ENCODE measurements around the gene C1orf226. TPM values are rescaled to one million over a fixed set of nuclear protein-coding genes. Genes with fewer than 3 reads are reported as not detected.

The C1orf226 gene
- total and polyA plus RNA-seq, 4 donors, result 2.1 to 7.9 (median 2.4) TPM

DNA sequence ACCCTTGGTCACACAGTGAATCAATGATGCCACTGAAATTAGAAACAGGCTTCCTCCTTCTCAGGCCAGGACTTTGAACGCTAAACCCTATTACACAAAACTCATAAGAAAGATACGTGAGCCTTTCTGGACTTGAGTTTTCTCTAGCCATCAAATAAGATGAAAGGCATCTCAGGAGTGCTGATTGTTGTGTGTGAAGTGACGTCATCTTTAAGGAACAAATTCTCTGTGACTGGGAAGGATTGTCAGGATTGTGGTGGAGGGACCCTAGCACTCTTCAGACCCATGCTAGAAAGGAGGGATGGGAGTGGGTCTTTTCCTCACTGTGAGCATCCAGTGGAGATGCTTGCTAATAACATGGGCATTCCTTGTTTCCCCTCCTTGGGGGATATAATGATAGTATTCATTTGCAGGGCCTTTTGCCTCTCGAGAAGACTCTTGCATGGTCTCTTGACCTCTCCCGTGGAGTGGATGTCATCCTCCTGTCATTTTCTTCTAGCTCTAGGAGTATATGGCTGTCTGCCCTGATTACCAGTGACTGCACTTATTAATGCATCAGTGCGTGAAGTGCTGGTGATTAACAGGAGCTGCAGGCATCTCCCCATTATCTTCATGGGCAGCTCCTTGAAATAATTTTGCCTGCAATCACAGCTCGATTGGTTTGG, 44.8 kb upstream of the C1orf226 start:
- DNase-seq (no peak), ATAC-seq (ENCODE audit: insufficient read depth, low FRiP score) (no peak)
- TF ChIP-seq, protein P1, sequence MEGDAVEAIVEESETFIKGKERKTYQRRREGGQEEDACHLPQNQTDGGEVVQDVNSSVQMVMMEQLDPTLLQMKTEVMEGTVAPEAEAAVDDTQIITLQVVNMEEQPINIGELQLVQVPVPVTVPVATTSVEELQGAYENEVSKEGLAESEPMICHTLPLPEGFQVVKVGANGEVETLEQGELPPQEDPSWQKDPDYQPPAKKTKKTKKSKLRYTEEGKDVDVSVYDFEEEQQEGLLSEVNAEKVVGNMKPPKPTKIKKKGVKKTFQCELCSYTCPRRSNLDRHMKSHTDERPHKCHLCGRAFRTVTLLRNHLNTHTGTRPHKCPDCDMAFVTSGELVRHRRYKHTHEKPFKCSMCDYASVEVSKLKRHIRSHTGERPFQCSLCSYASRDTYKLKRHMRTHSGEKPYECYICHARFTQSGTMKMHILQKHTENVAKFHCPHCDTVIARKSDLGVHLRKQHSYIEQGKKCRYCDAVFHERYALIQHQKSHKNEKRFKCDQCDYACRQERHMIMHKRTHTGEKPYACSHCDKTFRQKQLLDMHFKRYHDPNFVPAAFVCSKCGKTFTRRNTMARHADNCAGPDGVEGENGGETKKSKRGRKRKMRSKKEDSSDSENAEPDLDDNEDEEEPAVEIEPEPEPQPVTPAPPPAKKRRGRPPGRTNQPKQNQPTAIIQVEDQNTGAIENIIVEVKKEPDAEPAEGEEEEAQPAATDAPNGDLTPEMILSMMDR (IDR thresholded peaks at IDR 0.05; ENCODE audit: control extremely low read depth, extremely low read depth), result no peak
- 83 to 91% methylated on average over 7 of the region's 7 CpGs for WGBS, 2 donors
- H3K4me3 ChIP-seq, result no peak overlapping the region
- no peak overlapping the region for H3K27ac ChIP-seq (ENCODE audit: low read depth in 1 of 2, low read length in 1 of 2)
- H3K9ac ChIP-seq (ENCODE audit: insufficient read depth in 1 of 2, low read length in 2 of 2), result no peak overlapping the region
- H3K36me3 ChIP-seq (ENCODE audit: control insufficient read depth in 4 of 4, insufficient read depth in 4 of 4, low read length in 4 of 4), result no peaks in the 10 kb centered on the region
- H3K4me1 ChIP-seq (ENCODE audit: control insufficient read depth in 5 of 5, insufficient read depth in 5 of 5, low read length in 5 of 5), result peaks cover 0 to 2% (median 0%) of the 10 kb centered on the region in 5 donors
- no peaks in the 10 kb centered on the region for H3K27me3 ChIP-seq (ENCODE audit: control insufficient read depth in 3 of 3, insufficient read depth in 3 of 3, low read length in 2 of 3)
- H3K9me3 ChIP-seq (ENCODE audit: control insufficient read depth in 4 of 4, insufficient read depth in 3 of 4, low read length in 3 of 4), result no peaks in the 10 kb centered on the region

DNA sequence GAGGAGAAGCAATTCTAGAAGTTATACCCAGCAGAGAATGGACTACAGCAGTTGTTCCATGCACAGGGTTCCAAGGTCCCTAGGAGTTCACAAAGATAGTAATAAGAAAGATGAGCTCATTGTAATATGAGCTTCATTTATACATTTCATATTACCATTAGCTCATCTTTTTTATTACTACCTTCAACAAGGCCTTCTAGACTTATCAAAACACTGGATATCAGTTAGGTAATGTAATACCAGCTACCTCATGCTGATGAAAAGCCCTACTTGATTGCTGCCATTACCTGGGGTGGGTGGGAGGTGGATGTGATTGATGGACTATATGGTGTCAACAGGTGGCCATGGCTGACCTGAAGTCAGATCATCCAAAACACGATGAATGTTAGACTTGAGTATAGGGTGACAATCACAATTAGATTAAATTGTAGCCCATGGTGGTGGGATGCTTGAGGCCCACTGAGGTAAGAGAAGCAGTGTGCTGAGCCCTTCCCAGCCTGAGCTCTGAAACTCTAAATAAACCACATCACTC, 39.0 kb upstream of the C1orf226 start:
- Histone ChIP-seq H3K36me3 (ENCODE audit: control insufficient read depth in 4 of 4, insufficient read depth in 4 of 4, low read length in 4 of 4) (no peaks in the 10 kb centered on the region), H3K4me1 (ENCODE audit: control insufficient read depth in 5 of 5, insufficient read depth in 5 of 5, low read length in 5 of 5) (no peaks in the 10 kb centered on the region), H3K4me3 (no peak overlapping the region), H3K9ac (ENCODE audit: insufficient read depth in 1 of 2, low read length in 2 of 2) (no peak overlapping the region), H3K27me3 (ENCODE audit: control insufficient read depth in 3 of 3, insufficient read depth in 3 of 3, low read length in 2 of 3) (no peaks in the 10 kb centered on the region), H3K9me3 (ENCODE audit: control insufficient read depth in 4 of 4, insufficient read depth in 3 of 4, low read length in 3 of 4) (no peaks in the 10 kb centered on the region), H3K27ac (ENCODE audit: low read depth in 1 of 2, low read length in 1 of 2) (no peak overlapping the region)
- WGBS, 2 donors, result 91 to 94% methylated on average over 1 of the region's 1 CpG
- ATAC-seq (ENCODE audit: insufficient read depth, low FRiP score) (no peak), DNase-seq (no peak)
- TF ChIP-seq, protein P1 (IDR thresholded peaks at IDR 0.05; ENCODE audit: control extremely low read depth, extremely low read depth), result no peak

DNA sequence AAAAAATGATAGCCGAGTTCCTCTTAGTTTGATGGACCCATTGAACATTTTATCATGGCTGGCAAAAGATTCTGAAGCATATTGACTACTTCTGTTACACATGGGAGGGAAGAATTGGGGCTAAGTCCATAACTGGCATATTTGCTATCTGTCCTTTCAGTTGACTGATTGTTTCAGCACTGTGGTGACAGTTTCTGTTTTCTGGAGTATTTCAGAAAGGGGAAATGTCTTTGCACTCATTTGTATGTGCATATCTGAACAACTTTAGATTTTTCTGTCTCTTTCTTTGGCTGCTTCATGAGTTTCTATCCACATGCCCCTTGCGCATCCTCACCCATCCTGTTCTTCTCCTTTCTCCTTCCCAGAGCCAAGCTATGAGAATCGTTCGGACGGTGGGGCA, 38.1 kb upstream of the C1orf226 start:
- no peaks in the 10 kb centered on the region for H3K27me3 ChIP-seq (ENCODE audit: control insufficient read depth in 3 of 3, insufficient read depth in 3 of 3, low read length in 2 of 3)
- no peak for ATAC-seq (ENCODE audit: insufficient read depth, low FRiP score)
- H3K36me3 ChIP-seq (ENCODE audit: control insufficient read depth in 4 of 4, insufficient read depth in 4 of 4, low read length in 4 of 4), result no peaks in the 10 kb centered on the region
- H3K4me1 ChIP-seq (ENCODE audit: control insufficient read depth in 5 of 5, insufficient read depth in 5 of 5, low read length in 5 of 5), result no peaks in the 10 kb centered on the region
- H3K27ac ChIP-seq (ENCODE audit: low read depth in 1 of 2, low read length in 1 of 2), result no peak overlapping the region
- H3K9me3 ChIP-seq (ENCODE audit: control insufficient read depth in 4 of 4, insufficient read depth in 3 of 4, low read length in 3 of 4), result no peaks in the 10 kb centered on the region
- 73 to 87% methylated on average over 5 of the region's 5 CpGs for WGBS, 2 donors
- no peak for DNase-seq
- no peak overlapping the region for H3K9ac ChIP-seq (ENCODE audit: insufficient read depth in 1 of 2, low read length in 2 of 2)
- TF ChIP-seq, protein P1 (IDR thresholded peaks at IDR 0.05; ENCODE audit: control extremely low read depth, extremely low read depth), result no peak
- no peak overlapping the region for H3K4me3 ChIP-seq

All from lung (tissue), 12 donors.